Measurements from ENCODE around the gene RFTN1. TPM values are rescaled to one million over a fixed set of nuclear protein-coding genes. Genes with fewer than 3 reads are reported as not detected.

RFTN1 gene
- total and polyA plus RNA-seq, 10 of the 15 experiments (the other 5 are each of a cell fraction or from before 2014, with no cell fraction given): 20.6 to 213 (median 147) TPM

DNA sequence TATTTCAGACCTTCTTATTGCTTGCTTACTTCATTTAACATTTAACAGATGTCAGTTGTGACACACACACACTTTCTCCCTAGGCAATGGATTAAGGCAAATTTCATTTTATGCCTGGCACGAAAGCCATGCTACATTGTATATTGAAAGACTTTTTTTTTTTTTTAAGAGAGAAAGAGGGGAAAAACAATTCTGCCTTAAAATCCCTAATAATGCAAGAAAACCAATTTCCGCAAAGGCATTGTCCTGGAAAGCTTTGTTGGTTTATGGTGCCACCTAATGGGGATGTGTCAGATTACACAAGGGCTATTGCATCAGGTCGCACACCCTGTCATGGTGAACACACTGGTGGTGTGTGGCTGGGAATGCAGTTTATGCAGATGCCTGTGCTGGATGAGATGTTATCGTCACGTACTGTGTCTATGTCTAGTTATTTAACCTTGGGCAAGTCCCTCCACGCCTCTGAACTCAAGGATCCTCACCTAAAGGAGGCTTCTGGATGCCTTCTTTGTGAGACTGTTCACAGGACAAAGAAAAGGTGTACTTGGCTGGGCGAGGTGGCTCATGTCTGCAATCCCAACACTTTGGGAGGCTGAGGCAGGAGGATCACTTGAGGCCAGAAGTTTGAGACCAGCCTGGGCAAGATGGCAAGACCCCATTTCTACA is 37.3 kb upstream of the RFTN1 start (continued):
- TF ChIP-seq, protein P1, sequence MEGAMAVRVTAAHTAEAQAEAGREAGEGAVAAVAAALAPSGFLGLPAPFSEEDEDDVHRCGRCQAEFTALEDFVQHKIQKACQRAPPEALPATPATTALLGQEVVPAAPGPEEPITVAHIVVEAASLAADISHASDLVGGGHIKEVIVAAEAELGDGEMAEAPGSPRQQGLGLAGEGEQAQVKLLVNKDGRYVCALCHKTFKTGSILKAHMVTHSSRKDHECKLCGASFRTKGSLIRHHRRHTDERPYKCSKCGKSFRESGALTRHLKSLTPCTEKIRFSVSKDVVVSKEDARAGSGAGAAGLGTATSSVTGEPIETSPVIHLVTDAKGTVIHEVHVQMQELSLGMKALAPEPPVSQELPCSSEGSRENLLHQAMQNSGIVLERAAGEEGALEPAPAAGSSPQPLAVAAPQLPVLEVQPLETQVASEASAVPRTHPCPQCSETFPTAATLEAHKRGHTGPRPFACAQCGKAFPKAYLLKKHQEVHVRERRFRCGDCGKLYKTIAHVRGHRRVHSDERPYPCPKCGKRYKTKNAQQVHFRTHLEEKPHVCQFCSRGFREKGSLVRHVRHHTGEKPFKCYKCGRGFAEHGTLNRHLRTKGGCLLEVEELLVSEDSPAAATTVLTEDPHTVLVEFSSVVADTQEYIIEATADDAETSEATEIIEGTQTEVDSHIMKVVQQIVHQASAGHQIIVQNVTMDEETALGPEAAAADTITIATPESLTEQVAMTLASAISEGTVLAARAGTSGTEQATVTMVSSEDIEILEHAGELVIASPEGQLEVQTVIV (IDR thresholded peaks at IDR 0.05; ENCODE audit: borderline replicate concordance, partially characterized antibody): no peak

DNA sequence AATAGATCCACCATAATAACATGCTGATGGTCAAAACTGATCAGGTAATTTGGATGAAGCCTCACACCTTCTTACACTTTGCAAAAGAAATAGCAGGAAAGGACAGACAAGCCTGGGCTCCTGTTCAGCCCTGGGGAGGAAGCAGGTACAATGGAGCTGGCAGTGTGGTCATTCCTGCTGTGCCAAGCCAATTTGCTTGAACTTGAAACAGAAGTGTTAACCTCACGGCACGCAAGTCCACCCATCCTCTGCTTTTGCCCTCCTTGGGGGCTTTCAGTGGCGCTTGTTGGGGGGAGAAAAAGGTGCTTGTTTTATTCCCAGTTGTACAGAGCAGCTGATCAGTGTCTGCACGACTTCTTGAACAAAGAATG is 36.8 kb upstream of the RFTN1 start:
- no peak for FAIRE-seq
- Histone ChIP-seq H3K36me3 (ENCODE audit: control insufficient read depth in 2 of 2, insufficient read depth in 2 of 2, low read length in 1 of 2) (no peaks in the 10 kb centered on the region), H4K20me1 (ENCODE audit: control insufficient read depth, insufficient read depth) (no peaks in the 10 kb centered on the region), H2AFZ (ENCODE audit: control insufficient read depth, low read depth, low read length) (peak overlapping the region; percentile 95; the same call in 1 of the 2 replicates), H3K9ac (ENCODE audit: control insufficient read depth, insufficient read depth, low read length) (no peak overlapping the region), H3K4me1 (ENCODE audit: control insufficient read depth, insufficient read depth, low read length) (peaks cover 13% of the 10 kb centered on the region), H3K4me2 (ENCODE audit: control insufficient read depth, insufficient read depth) (0 out of 2 replicates have a peak overlapping the region, but pooled peaks have one; percentile 34), H3K9me3 (replicated peaks; ENCODE audit: control insufficient read depth, insufficient read depth, low read length) (peaks cover 3% of the 10 kb centered on the region), H3K4me3 (no peak overlapping the region), H3K79me2 (ENCODE audit: control insufficient read depth, insufficient read depth, low read length) (no peaks in the 10 kb centered on the region; the same call in 1 of the 2 replicates), H3K27me3 (replicated peaks in 1 of 2; ENCODE audit: control insufficient read depth in 2 of 2, insufficient read depth in 2 of 2, low read length in 1 of 2) (no peaks in the 10 kb centered on the region), H3K27ac (ENCODE audit: control insufficient read depth, insufficient read depth) (0 out of 2 replicates have a peak overlapping the region, but pooled peaks have one; percentile 9)
- no peak for DNase-seq (ENCODE audit: low read depth, low spot score)
- WGBS (ENCODE audit: insufficient coverage, insufficient replicate concordance, low lambda C conversion rate, missing lambda C conversion rate): 60% methylated on average over 4 of the region's 4 CpGs
- ATAC-seq: peak; percentile 54
- ChIA-PET RAD21 (ENCODE audit: unreplicated experiment) (interaction anchor here (0.9 to 3.9 kb wide), 26 partner anchors 12 to 286 kb away, joined by 3 to 91 read pairs (median 5); partner anchors contain the start of genes DPH3, OXNAD1 and RFTN1), CTCF (interaction anchor here (0.7 to 8.7 kb wide), 31 partner anchors 8 to 734 kb away, joined by 3 to 170 read pairs (median 4); partner anchors contain the start of genes DPH3 and OXNAD1), POLR2A (interaction anchor here (0.6 to 1.5 kb wide), 8 partner anchors 15 to 282 kb away, joined by 3 to 4 read pairs (median 4); no protein-coding TSS in a partner anchor), SMC1A (ENCODE audit: uncharacterized antibody, unreplicated experiment) (interaction anchor here (0.6 to 3.9 kb wide), 50 partner anchors 13 to 501 kb away, joined by 3 to 67 read pairs (median 5); partner anchors contain the start of genes DPH3 and OXNAD1)
- TF ChIP-seq SREBF1 (IDR thresholded peaks at IDR 0.05; ENCODE audit: low read length) (no peak), POU2F2 (IDR thresholded peaks at IDR 0.05; ENCODE audit: borderline replicate concordance, low read depth, low read length) (no peak), SPI1 (IDR thresholded peaks at IDR 0.05; ENCODE audit: borderline replicate concordance, insufficient read depth, low read depth, low read length) (peak; percentile 7; the same call in 1 of the 2 replicates), SP1 (IDR thresholded peaks at IDR 0.05; ENCODE audit: low read depth, low read length) (no peak), EP300 (IDR thresholded peaks at IDR 0.05; ENCODE audit: borderline replicate concordance in 1 of 2, control insufficient read depth in 1 of 2, low read depth in 2 of 2, low read length in 2 of 2) (peak in 1 of 2 experiments; percentile 41; a peak in 1 of 4 replicates), NFXL1 (IDR thresholded peaks at IDR 0.05; ENCODE audit: borderline replicate concordance) (no peak)
- in situ Hi-C loops (cut with MboI) (loop anchor here (5.0 to 10.0 kb wide), 2 partner anchors 263 to 495 kb away; no protein-coding TSS in a partner anchor), intact Hi-C loops (cut with micrococcal nuclease; ENCODE audit: unreplicated experiment) (loop anchor here (1.0 to 5.0 kb wide), 6 partner anchors 34 to 282 kb away; no protein-coding TSS in a partner anchor)
- no TSS peak for BruUV-seq (replicated peaks)
